ENCODE results near the gene FN1. TPM values are rescaled to one million over a fixed set of nuclear protein-coding genes. Genes with fewer than 3 reads are reported as not detected.
A peak's percentile ranks its signal among the peaks of the same experiment; 100 is the strongest.

Gene FN1
- total RNA-seq, 1 donor from 2014 or later: 2,584 TPM

DNA sequence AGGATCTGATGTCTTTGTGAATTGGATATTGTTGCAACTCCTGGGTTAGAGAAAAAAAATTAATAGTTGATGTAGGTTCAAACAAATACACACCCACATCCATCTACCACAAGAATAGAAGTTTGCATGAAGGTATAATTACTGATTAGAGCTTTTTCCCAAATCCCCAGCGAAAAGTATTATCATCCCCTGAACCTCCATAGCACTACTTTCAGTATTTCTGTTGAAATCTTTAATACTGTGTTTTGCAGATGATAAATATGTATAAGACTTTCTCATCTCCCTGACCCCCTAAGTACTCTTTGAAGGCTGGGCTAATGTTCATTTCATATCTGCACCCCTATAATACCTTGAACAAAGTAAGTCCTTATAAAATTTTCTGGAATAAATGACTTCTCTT, 6.4 kb downstream of the FN1 start:
- Histone ChIP-seq H3K27me3 (ENCODE audit: control insufficient read depth, insufficient read depth, low read length) (no peaks in the 10 kb centered on the region), H3K36me3 (ENCODE audit: control insufficient read depth, insufficient read depth, low read length) (peaks cover 6% of the 10 kb centered on the region), H3K4me3 (ENCODE audit: low read depth, low read length) (peak overlapping the region; percentile 12)
- TF ChIP-seq, protein P1, sequence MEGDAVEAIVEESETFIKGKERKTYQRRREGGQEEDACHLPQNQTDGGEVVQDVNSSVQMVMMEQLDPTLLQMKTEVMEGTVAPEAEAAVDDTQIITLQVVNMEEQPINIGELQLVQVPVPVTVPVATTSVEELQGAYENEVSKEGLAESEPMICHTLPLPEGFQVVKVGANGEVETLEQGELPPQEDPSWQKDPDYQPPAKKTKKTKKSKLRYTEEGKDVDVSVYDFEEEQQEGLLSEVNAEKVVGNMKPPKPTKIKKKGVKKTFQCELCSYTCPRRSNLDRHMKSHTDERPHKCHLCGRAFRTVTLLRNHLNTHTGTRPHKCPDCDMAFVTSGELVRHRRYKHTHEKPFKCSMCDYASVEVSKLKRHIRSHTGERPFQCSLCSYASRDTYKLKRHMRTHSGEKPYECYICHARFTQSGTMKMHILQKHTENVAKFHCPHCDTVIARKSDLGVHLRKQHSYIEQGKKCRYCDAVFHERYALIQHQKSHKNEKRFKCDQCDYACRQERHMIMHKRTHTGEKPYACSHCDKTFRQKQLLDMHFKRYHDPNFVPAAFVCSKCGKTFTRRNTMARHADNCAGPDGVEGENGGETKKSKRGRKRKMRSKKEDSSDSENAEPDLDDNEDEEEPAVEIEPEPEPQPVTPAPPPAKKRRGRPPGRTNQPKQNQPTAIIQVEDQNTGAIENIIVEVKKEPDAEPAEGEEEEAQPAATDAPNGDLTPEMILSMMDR (IDR thresholded peaks at IDR 0.05; ENCODE audit: insufficient read depth, low read length, poor library complexity, severe bottlenecking): no peak
- DNase-seq (ENCODE audit: low read depth): no peak

DNA sequence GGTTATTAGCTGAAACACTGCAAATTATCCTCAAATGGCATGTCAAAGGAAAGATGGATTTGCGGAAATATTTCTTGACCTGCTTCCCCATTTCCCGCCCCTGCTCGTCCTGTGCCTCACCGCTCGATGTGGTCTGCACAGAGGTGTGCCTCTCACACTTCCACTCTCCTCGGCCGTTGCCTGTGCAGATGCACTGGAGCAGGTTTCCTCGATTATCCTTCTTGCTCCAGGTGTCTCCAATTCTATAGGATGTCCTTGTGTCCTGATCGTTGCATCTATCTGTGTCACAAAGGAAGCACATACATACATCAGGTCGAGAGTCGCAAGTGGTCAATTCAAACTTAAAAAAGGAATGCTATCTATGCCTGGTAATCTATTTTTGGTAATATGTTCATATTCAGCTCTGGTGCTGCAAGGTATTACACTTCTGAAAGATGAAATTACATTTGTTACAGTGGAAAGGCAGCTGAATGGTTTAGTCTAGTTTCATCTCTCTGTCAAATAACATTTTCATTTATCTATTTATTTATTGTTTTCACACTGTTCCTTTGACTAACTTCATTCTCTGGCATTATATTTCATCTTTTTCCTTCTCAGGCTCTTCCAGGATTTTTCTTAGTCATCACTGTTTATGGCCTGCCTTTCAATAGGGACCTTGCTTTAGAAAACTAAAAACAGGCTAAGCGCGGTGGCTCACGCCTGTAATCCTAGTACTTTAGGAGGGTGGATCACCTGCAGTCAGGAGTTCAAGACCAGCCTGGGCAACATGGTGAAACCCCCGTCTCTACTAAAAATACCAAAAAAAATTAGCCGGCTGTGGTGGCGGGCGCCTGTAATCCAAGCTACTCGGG, 7.6 kb downstream of the FN1 start:
- H3K27me3 ChIP-seq (ENCODE audit: control insufficient read depth, insufficient read depth, low read length): no peaks in the 10 kb centered on the region
- TF ChIP-seq, protein P1 (IDR thresholded peaks at IDR 0.05; ENCODE audit: insufficient read depth, low read length, poor library complexity, severe bottlenecking): no peak
- H3K4me3 ChIP-seq (ENCODE audit: low read depth, low read length): peak overlapping the region; percentile 18
- no peak for DNase-seq (ENCODE audit: low read depth)
- peaks cover 8% of the 10 kb centered on the region for H3K36me3 ChIP-seq (ENCODE audit: control insufficient read depth, insufficient read depth, low read length)

DNA sequence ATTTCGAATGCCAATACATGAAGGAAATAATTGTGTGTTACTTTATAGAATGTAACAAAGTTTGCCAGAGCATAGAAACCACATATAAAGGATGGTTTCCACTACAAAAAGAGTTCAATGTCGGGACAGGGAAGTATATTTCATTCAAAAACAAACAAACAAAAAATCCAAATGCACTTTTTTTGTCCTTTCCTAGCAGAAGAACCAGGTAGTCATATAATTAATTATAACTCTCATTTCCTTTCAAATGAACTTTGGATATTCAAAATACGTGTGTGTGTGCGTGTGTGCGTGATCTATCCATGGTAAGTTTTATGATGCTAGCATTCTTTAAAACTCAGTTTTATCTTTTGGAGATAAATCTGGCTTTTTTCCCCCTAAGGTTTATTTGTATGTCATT, 8.3 kb downstream of the FN1 start:
- H3K27me3 ChIP-seq (ENCODE audit: control insufficient read depth, insufficient read depth, low read length): no peaks in the 10 kb centered on the region
- TF ChIP-seq, protein P1 (IDR thresholded peaks at IDR 0.05; ENCODE audit: insufficient read depth, low read length, poor library complexity, severe bottlenecking): no peak
- DNase-seq (ENCODE audit: low read depth): no peak
- H3K4me3 ChIP-seq (ENCODE audit: low read depth, low read length): no peak overlapping the region
- peaks cover 9% of the 10 kb centered on the region for H3K36me3 ChIP-seq (ENCODE audit: control insufficient read depth, insufficient read depth, low read length)

DNA sequence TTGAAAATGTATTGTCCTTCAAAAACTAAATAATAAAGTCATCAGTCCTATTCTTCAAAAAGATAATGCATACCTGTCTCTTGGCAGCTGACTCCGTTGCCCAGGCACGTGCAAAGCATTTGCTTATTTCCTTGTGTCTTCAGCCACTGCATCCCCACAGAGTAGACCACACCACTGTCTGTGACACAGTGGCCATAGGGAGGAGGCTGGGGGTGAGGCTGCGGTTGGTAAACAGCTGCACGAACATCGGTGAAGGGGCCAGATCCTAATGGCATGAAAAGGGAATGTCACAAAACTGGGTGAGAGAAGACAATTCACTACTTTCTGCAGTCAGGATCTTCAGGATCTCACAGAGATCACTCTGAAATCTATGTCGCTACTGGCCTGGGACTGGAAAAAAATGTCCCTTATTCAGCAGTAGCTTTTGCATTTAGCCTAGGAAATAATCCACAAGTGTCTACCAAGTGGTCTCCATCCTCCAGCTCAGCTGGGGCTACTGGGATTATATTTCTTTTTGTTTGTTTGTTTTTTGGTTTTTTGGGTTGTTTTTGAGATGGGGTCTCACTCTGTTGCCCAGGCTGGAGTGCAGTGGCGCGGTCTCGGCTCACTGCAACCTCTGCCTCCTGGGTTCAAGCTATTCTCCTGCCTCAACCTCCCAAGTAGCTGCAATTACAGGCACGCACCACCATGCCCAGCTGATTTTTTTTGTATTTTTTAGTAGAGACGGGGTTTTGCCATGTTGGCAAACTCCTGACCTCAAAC, 10.7 kb downstream of the FN1 start:
- no peak overlapping the region for H3K4me3 ChIP-seq (ENCODE audit: low read depth, low read length)
- no peak for DNase-seq (ENCODE audit: low read depth)
- peaks cover 15% of the 10 kb centered on the region for H3K36me3 ChIP-seq (ENCODE audit: control insufficient read depth, insufficient read depth, low read length)
- TF ChIP-seq, protein P1 (IDR thresholded peaks at IDR 0.05; ENCODE audit: insufficient read depth, low read length, poor library complexity, severe bottlenecking): no peak
- no peaks in the 10 kb centered on the region for H3K27me3 ChIP-seq (ENCODE audit: control insufficient read depth, insufficient read depth, low read length)

DNA sequence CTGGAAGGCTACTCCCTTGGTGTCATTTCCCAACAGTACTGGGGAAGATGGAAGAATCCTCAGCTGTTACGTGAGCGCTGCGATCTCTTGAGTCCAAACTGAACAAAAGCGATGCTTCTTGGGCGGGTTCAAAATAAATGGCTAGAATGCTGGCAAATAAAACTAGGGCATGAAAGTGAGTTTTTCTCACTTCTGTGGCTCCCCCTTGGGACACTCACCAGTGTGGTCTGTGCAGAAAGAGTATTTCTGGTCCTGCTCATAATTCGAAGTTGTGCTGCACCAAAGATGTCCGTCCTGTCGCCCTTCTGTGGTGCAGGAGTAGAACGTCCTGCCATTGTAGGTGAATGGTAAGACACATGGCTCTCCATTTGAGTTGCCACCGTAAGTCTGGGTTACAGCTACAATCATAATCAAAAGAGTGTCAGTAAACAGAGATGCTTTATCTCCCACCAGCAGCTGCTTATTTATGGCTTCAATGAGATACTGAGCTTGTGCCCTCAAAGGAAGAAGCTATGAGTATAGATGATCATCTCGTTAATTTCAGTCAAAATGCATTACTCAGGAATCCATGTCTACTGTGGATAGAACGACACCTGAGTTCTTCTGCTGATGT, 11.8 kb downstream of the FN1 start:
- TF ChIP-seq, protein P1 (IDR thresholded peaks at IDR 0.05; ENCODE audit: insufficient read depth, low read length, poor library complexity, severe bottlenecking): no peak
- no peak overlapping the region for H3K4me3 ChIP-seq (ENCODE audit: low read depth, low read length)
- H3K27me3 ChIP-seq (ENCODE audit: control insufficient read depth, insufficient read depth, low read length): no peaks in the 10 kb centered on the region
- no peak for DNase-seq (ENCODE audit: low read depth)
- H3K36me3 ChIP-seq (ENCODE audit: control insufficient read depth, insufficient read depth, low read length): peaks cover 16% of the 10 kb centered on the region

Data from kidney epithelial cell (primary cell).